HCT116 (cell line): ENCODE results near the gene MYLK. TPM values are rescaled to one million over a fixed set of nuclear protein-coding genes. Genes with fewer than 3 reads are reported as not detected.

Experiments
- ATAC-seq: fragments of 200-7000 bp; cut with Tn5 transposase; 2 replicates; pipeline ENCODE4 v1.9.1; 2020; ENCODE audit warnings: mild to moderate bottlenecking, moderate library complexity
- BruUV-seq: library from RNA; stranded (reverse); fragments of 400-500 nt; replicated peaks from 2 replicates; lab custom pipeline; 2021; lab: Mats Ljungman, UMichigan
- CTCF ChIA-PET: fragments of 300-600 bp; sonication (Branson Sonifier 250); formaldehyde crosslinking; loops from one replicate; lab custom pipeline; 2021; ENCODE audit warnings: antibody characterized with exemption; lab: Charles Lee
- POLR2A ChIA-PET: fragments of 300-600, 350-600 bp; sonication (Branson Sonifier 250); formaldehyde crosslinking; loops from one replicate; lab custom pipeline; 2021; ENCODE audit warnings: antibody characterized with exemption; lab: Charles Lee
- RAD21 ChIA-PET, 2 experiments: fragments of 300-600 bp; sonication (Branson Sonifier 250); formaldehyde crosslinking; loops; one replicate each; lab custom pipeline; 2023; ENCODE audit warnings: low total read pairs in 2 of 2; ENCODE audit not compliant: uncharacterized antibody in 2 of 2, unreplicated experiment in 2 of 2, low non-redundant PET in 1 of 2; lab: Charles Lee
- DNase-seq: peaks from one replicate; pipeline ENCODE4 v3.0.0-alpha.2; 2010; ENCODE audit warnings: low read depth, low spot score
- H2AFZ ChIP-seq: fragments of 200-600 bp; shearing (Covaris generic), sonication (generic); 2 replicates; pipeline ENCODE4 v1.6.1; 2017; ENCODE audit warnings: low read depth, mixed run types, mixed read lengths, antibody characterized with exemption, low read length; ENCODE audit not compliant: poor library complexity, severe bottlenecking
- H3K27ac ChIP-seq: 2 replicates; pipeline ENCODE4 v1.5.1; 2012; ENCODE audit warnings: low read depth, low read length
- H3K27me3 ChIP-seq: fragments of 200-600 bp; sonication (generic); 2 replicates; pipeline ENCODE4 v1.6.1; 2016; ENCODE audit warnings: mixed run types, low read length, mixed read lengths; ENCODE audit not compliant: insufficient read depth
- H3K36me3 ChIP-seq, 2 experiments: fragments of 200-500 bp in 1 of 2; fragments of 200-600 bp in 1 of 2; sonication (Bioruptor generic) in 1 of 2; sonication (generic) in 1 of 2; 2 replicates each; pipeline versions ENCODE4 v1.5.1 to v1.6.1; 2014 to 2016; ENCODE audit warnings: low read length in 2 of 2, inconsistent platforms in 1 of 2, mixed read lengths in 1 of 2, mixed run types in 1 of 2; ENCODE audit not compliant: insufficient read depth in 2 of 2, control insufficient read depth in 1 of 2
- H3K4me1 ChIP-seq, 2 experiments: fragments of 200-600 bp in 1 of 2; sonication (generic) in 1 of 2; 2 replicates each; pipeline versions ENCODE4 v1.5.1 to v1.6.1; 2012 to 2017; ENCODE audit warnings: low read length in 2 of 2, inconsistent platforms in 1 of 2, mild to moderate bottlenecking in 1 of 2, mixed read lengths in 1 of 2, mixed run types in 1 of 2, moderate library complexity in 1 of 2; ENCODE audit not compliant: insufficient read depth in 2 of 2, control insufficient read depth in 1 of 2
- H3K4me2 ChIP-seq: fragments of 200-600 bp; sonication (generic); 2 replicates; pipeline ENCODE4 v1.6.1; 2017; ENCODE audit warnings: mixed run types, low read length, mixed read lengths
- H3K4me3 ChIP-seq, 2 experiments: fragments of 200-600 bp in 1 of 2; sonication (generic) in 1 of 2; replicated peaks in 1 of 2; 2 replicates each; pipeline ENCODE4 v1.5.1; 2011 to 2016; ENCODE audit warnings: low read length in 2 of 2, control low read depth in 1 of 2, low read depth in 1 of 2, mild to moderate bottlenecking in 1 of 2, mixed read lengths in 1 of 2, mixed run types in 1 of 2
- H3K79me2 ChIP-seq: fragments of 200-600 bp; sonication (generic); 2 replicates; pipeline ENCODE4 v1.6.1; 2017; ENCODE audit warnings: mild to moderate bottlenecking, mixed run types, low read length, moderate library complexity, mixed read lengths; ENCODE audit not compliant: insufficient read depth
- H3K9ac ChIP-seq: fragments of 200-600 bp; sonication (generic); 2 replicates; pipeline ENCODE4 v1.6.1; 2016; ENCODE audit warnings: low read length, mixed read lengths
- H3K9me2 ChIP-seq: fragments of 200-600 bp; sonication (generic), shearing (Covaris generic); 2 replicates; pipeline ENCODE4 v1.6.1; 2017; ENCODE audit warnings: mixed run types, mild to moderate bottlenecking, moderate library complexity; ENCODE audit not compliant: insufficient read depth
- H3K9me3 ChIP-seq, 2 experiments: fragments of 200-500 bp in 1 of 2; fragments of 200-600 bp in 1 of 2; sonication (Bioruptor generic) in 1 of 2; sonication (generic) in 1 of 2; 2 replicates each; pipeline ENCODE4 v1.6.1; 2014 to 2017; ENCODE audit warnings: low read length in 2 of 2, mixed read lengths in 2 of 2, inconsistent platforms in 1 of 2, low read depth in 1 of 2, mild to moderate bottlenecking in 1 of 2, mixed run types in 1 of 2, moderate library complexity in 1 of 2; ENCODE audit not compliant: control insufficient read depth in 1 of 2, insufficient read depth in 1 of 2
- H4K20me1 ChIP-seq: fragments of 200-600 bp; sonication (generic), shearing (Covaris generic); 2 replicates; pipeline ENCODE4 v1.6.1; 2017; ENCODE audit warnings: mixed run types, mild to moderate bottlenecking, moderate library complexity; ENCODE audit not compliant: insufficient read depth
- CBX3 ChIP-seq: IDR thresholded peaks from 2 replicates; pipeline ENCODE4 v1.6.1; 2012; ENCODE audit warnings: low read depth
- CEBPB ChIP-seq: IDR thresholded peaks from 2 replicates; pipeline ENCODE4 v1.6.1; 2012; ENCODE audit warnings: low read depth
- EGR1 ChIP-seq: IDR thresholded peaks from 2 replicates; pipeline ENCODE4 v1.6.1; 2012; ENCODE audit warnings: low read depth
- ELF1 ChIP-seq: IDR thresholded peaks from 2 replicates; pipeline ENCODE4 v1.6.1; 2012; ENCODE audit warnings: low read depth, borderline replicate concordance
- EZH2phosphoT487 ChIP-seq: fragments of 200-600 bp; IDR thresholded peaks from 2 replicates; pipeline ENCODE4 v1.6.1; 2018; ENCODE audit warnings: antibody characterized with exemption, borderline replicate concordance
- FOSL1 ChIP-seq: IDR thresholded peaks from 2 replicates; pipeline ENCODE4 v1.6.1; 2012; ENCODE audit warnings: low read depth
- JUND ChIP-seq: IDR thresholded peaks from 2 replicates; pipeline ENCODE4 v1.6.1; 2012
- RAD21 ChIP-seq: IDR thresholded peaks from 2 replicates; pipeline ENCODE4 v1.6.1; 2012; ENCODE audit warnings: low read depth, mild to moderate bottlenecking
- SIN3A ChIP-seq: IDR thresholded peaks from 2 replicates; pipeline ENCODE4 v1.6.1; 2012; ENCODE audit warnings: low read depth
- SRF ChIP-seq: IDR thresholded peaks from 2 replicates; pipeline ENCODE4 v1.6.1; 2012; ENCODE audit warnings: low read depth
- TCF7L2 ChIP-seq: IDR thresholded peaks from 2 replicates; pipeline ENCODE4 v1.7.0; 2011; ENCODE audit warnings: borderline replicate concordance, inconsistent platforms; ENCODE audit not compliant: insufficient read depth, insufficient read length; ENCODE audit errors: extremely low read depth
- YY1 ChIP-seq: IDR thresholded peaks from 2 replicates; pipeline ENCODE4 v1.6.1; 2011; ENCODE audit warnings: low read length, low read depth, moderate library complexity, mild to moderate bottlenecking; ENCODE audit not compliant: insufficient replicate concordance; ENCODE audit errors: extremely low read depth
- ZNF274 ChIP-seq: fragments of 200-500 bp; sonication (Bioruptor generic); IDR thresholded peaks from 2 replicates; pipeline ENCODE4 v1.6.1; 2014; ENCODE audit warnings: mild to moderate bottlenecking, low read depth, low read length, inconsistent platforms
- intact Hi-C: fragments of 100-400 bp; cut with micrococcal nuclease; formaldehyde crosslinking; loops from 2 replicates; pipeline ENCODE4 v1.10.0; 2022
- total RNA-seq: library from RNA; stranded (reverse); gene quantifications from one replicate; pipeline ENCODE4 v1.2.1, GENCODE V29; 2021; ENCODE audit not compliant: unreplicated experiment
- TF ChIP-seq, protein P1 (sequence below): IDR thresholded peaks from 2 replicates; pipeline ENCODE4 v1.6.1; 2011; ENCODE audit warnings: mild to moderate bottlenecking, low read length, moderate library complexity; ENCODE audit not compliant: insufficient replicate concordance; ENCODE audit errors: extremely low read depth
- TF ChIP-seq, protein P2 (sequence below), 3 experiments: fragments of 200-600 bp in 1 of 3; sonication (generic) in 1 of 3; IDR thresholded peaks in 2 of 3; conservative IDR thresholded peaks in 1 of 3; 2 replicates each; pipeline ENCODE4 v1.5.1; 2012 to 2017; ENCODE audit warnings: low read depth in 2 of 3, low read length in 2 of 3, antibody characterized with exemption in 1 of 3, borderline replicate concordance in 1 of 3, control low read depth in 1 of 3, mild to moderate bottlenecking in 1 of 3, mixed read lengths in 1 of 3, mixed run types in 1 of 3, moderate library complexity in 1 of 3; ENCODE audit not compliant: insufficient read depth in 1 of 3
- TF ChIP-seq, protein P3 (sequence below): IDR thresholded peaks from 2 replicates; pipeline ENCODE4 v1.6.1; 2012
- TF ChIP-seq, protein P4 (sequence below): IDR thresholded peaks from 2 replicates; pipeline ENCODE4 v1.6.1; 2012; ENCODE audit warnings: low read depth

The MYLK gene
- total RNA-seq, 1 experiment from 2014 or later: 3.8 TPM

DNA sequence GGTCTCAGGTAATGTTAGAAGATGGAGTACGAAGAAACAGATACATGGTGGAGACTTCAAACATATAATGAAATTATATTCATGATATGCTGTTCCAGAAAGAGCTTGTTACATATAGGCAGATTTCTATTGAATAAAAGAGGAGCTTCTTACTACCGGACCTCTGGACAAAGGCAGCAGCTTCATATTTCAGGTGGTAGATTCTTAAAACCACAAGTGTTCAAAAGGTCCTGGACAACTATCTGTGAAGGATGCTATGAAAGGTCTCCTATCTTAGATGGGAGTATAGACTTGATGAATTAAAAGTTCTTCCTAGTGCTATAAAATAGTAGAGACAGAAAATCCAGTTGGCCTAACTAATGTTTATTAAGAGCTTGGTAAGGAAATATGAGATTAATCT is 43.2 kb downstream of the MYLK start:
- Histone ChIP-seq H3K27me3 (no peaks in the 10 kb centered on the region), H3K9me3 (peaks cover 6 to 7% of the 10 kb centered on the region in 2 experiments; a peak in 2 of 4 replicates), H3K9me2 (no peaks in the 10 kb centered on the region), H2AFZ (no peak overlapping the region), H3K4me1 (no peaks in the 10 kb centered on the region), H3K4me2 (no peak overlapping the region), H3K79me2 (no peaks in the 10 kb centered on the region), H3K9ac (no peak overlapping the region), H3K27ac (no peak overlapping the region), H3K4me3 (no peak overlapping the region), H3K36me3 (no peaks in the 10 kb centered on the region), H4K20me1 (no peaks in the 10 kb centered on the region)
- ATAC-seq: no peak
- no peak for TF ChIP-seq EGR1
- TF ChIP-seq JUND: no peak
- TF ChIP-seq, protein P1, sequence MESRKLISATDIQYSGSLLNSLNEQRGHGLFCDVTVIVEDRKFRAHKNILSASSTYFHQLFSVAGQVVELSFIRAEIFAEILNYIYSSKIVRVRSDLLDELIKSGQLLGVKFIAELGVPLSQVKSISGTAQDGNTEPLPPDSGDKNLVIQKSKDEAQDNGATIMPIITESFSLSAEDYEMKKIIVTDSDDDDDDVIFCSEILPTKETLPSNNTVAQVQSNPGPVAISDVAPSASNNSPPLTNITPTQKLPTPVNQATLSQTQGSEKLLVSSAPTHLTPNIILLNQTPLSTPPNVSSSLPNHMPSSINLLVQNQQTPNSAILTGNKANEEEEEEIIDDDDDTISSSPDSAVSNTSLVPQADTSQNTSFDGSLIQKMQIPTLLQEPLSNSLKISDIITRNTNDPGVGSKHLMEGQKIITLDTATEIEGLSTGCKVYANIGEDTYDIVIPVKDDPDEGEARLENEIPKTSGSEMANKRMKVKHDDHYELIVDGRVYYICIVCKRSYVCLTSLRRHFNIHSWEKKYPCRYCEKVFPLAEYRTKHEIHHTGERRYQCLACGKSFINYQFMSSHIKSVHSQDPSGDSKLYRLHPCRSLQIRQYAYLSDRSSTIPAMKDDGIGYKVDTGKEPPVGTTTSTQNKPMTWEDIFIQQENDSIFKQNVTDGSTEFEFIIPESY: no peak
- TF ChIP-seq ZNF274: no peak
- no peak for TF ChIP-seq CBX3
- no peak for TF ChIP-seq SIN3A
- TF ChIP-seq ELF1: no peak
- TF ChIP-seq YY1: no peak
- TF ChIP-seq SRF: no peak
- TF ChIP-seq, protein P2, sequence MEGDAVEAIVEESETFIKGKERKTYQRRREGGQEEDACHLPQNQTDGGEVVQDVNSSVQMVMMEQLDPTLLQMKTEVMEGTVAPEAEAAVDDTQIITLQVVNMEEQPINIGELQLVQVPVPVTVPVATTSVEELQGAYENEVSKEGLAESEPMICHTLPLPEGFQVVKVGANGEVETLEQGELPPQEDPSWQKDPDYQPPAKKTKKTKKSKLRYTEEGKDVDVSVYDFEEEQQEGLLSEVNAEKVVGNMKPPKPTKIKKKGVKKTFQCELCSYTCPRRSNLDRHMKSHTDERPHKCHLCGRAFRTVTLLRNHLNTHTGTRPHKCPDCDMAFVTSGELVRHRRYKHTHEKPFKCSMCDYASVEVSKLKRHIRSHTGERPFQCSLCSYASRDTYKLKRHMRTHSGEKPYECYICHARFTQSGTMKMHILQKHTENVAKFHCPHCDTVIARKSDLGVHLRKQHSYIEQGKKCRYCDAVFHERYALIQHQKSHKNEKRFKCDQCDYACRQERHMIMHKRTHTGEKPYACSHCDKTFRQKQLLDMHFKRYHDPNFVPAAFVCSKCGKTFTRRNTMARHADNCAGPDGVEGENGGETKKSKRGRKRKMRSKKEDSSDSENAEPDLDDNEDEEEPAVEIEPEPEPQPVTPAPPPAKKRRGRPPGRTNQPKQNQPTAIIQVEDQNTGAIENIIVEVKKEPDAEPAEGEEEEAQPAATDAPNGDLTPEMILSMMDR (IDR thresholded peaks at IDR 0.05 in 2 of 3, conservative IDR thresholded peaks at IDR 0.05 in 1 of 3; ENCODE audit: borderline replicate concordance in 1 of 3, insufficient read depth in 1 of 3, low read depth in 2 of 3, low read length in 2 of 3): no peak
- TF ChIP-seq EZH2phosphoT487: no peak
- TF ChIP-seq, protein P3, sequence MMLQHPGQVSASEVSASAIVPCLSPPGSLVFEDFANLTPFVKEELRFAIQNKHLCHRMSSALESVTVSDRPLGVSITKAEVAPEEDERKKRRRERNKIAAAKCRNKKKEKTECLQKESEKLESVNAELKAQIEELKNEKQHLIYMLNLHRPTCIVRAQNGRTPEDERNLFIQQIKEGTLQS: no peak
- no peak for TF ChIP-seq FOSL1
- TF ChIP-seq CEBPB: no peak
- no peak for TF ChIP-seq TCF7L2
- TF ChIP-seq RAD21: no peak
- TF ChIP-seq, protein P4, sequence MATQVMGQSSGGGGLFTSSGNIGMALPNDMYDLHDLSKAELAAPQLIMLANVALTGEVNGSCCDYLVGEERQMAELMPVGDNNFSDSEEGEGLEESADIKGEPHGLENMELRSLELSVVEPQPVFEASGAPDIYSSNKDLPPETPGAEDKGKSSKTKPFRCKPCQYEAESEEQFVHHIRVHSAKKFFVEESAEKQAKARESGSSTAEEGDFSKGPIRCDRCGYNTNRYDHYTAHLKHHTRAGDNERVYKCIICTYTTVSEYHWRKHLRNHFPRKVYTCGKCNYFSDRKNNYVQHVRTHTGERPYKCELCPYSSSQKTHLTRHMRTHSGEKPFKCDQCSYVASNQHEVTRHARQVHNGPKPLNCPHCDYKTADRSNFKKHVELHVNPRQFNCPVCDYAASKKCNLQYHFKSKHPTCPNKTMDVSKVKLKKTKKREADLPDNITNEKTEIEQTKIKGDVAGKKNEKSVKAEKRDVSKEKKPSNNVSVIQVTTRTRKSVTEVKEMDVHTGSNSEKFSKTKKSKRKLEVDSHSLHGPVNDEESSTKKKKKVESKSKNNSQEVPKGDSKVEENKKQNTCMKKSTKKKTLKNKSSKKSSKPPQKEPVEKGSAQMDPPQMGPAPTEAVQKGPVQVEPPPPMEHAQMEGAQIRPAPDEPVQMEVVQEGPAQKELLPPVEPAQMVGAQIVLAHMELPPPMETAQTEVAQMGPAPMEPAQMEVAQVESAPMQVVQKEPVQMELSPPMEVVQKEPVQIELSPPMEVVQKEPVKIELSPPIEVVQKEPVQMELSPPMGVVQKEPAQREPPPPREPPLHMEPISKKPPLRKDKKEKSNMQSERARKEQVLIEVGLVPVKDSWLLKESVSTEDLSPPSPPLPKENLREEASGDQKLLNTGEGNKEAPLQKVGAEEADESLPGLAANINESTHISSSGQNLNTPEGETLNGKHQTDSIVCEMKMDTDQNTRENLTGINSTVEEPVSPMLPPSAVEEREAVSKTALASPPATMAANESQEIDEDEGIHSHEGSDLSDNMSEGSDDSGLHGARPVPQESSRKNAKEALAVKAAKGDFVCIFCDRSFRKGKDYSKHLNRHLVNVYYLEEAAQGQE: no peak
- intact Hi-C loops: no loop called here
- ChIA-PET CTCF (no interaction called here), POLR2A (no interaction called here), RAD21 (no interaction called here)
- DNase-seq: no peak
- no TSS peak for BruUV-seq
